SU-DHL-6 (cell line): ENCODE measurements around the gene WASHC4.

Experiments used
- CTCF ChIP-seq: fragments of 200-600 bp; sonication (generic); IDR thresholded peaks from one replicate; pipeline ENCODE4 v1.5.1; 2017; ENCODE audit warnings: antibody characterized with exemption, mild to moderate bottlenecking, low read length, moderate library complexity; ENCODE audit not compliant: insufficient read depth, poor library complexity, severe bottlenecking
- EZH2phosphoT487 ChIP-seq: fragments of 200-600 bp; sonication (generic), shearing (Covaris generic); conservative IDR thresholded peaks from 2 replicates; pipeline ENCODE4 v1.6.1; 2018; ENCODE audit warnings: mild to moderate bottlenecking, antibody characterized with exemption, low read length, moderate library complexity, mixed read lengths

DNA sequence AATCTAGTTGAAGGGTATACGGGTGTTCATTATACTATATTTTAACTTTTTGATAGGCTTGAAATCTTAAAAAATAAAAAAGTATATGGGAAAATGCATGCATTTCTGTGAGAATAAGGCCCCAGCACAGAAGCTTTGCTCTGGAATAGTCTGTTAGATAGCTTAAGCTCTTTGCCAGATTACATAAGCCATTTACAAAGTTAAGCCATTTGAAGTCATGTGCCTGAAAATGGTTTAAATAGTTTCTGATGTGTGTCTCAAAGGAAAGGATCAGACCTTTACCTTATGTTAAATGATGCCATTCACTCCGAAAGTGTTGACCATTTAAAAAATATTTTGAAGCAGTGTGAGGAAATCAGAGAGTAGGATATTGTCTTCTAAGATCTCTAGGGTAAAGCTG is 51.3 kb downstream of the WASHC4 start:
- TF ChIP-seq CTCF: no peak
- TF ChIP-seq EZH2phosphoT487: no peak
